Measurements from ENCODE around the gene INSR.

DNA sequence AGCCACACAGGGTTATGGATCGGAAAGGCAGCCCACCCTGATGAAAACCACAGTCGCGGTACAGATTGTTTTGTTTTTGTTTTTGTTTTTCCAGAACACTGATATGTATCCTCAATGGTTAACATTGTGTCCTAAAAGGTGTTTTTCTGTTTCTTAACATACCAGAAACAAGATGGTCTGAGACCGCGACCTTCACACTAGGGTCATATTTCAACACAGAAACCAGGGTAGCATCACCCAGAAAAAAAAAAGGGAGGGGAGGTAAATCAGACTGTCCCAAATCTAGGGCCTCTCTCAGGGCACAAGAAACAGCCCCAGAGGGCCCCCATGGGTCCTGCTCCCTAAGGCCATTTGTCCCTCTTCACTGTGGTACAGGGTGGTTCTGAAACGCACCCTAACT is 66.5 kb downstream of the INSR start:
- TF ChIP-seq POLR2A (IDR thresholded peaks at IDR 0.05; ENCODE audit: low read length), result no peak
- TF ChIP-seq GATA1 (IDR thresholded peaks at IDR 0.05; ENCODE audit: low read depth, low read length), result no peak
